B cell (primary cell): ENCODE results near the gene BCL3. TPM values are rescaled to one million over a fixed set of nuclear protein-coding genes. Genes with fewer than 3 reads are reported as not detected.
A peak's percentile ranks its signal among the peaks of the same experiment; 100 is the strongest.

Experiments
- ATAC-seq: fragments of 200-7000 bp; cut with Tn5 transposase; one replicate; pipeline ENCODE4 v1.10.0; 2021; ENCODE audit warnings: low read depth, mild to moderate bottlenecking, moderate number of reproducible peaks, moderate library complexity
- CTCF ChIA-PET: fragments of 350-600 bp; sonication (Branson Sonifier 250); formaldehyde crosslinking; loops from one replicate; lab custom pipeline; 2021; ENCODE audit warnings: antibody characterized with exemption, inconsistent platforms; lab: Charles Lee
- POLR2A ChIA-PET: fragments of 350-600 bp; sonication (Branson Sonifier 250); formaldehyde crosslinking; loops from one replicate; lab custom pipeline; 2021; ENCODE audit warnings: antibody characterized with exemption; lab: Charles Lee
- DNase-seq: peaks from one replicate; pipeline ENCODE4 v3.0.0; 2013
- H2AFZ ChIP-seq: 2 replicates; pipeline ENCODE4 v1.6.1; 2012; ENCODE audit warnings: mild to moderate bottlenecking, low read depth, low read length; ENCODE audit not compliant: insufficient read depth, poor library complexity, severe bottlenecking
- H3K27ac ChIP-seq, 2 donors: 1 replicate in 1 of 2; 2 replicates in 1 of 2; pipeline ENCODE4 v1.5.1; 2012 to 2013; ENCODE audit warnings: low read length in 2 of 2, mild to moderate bottlenecking in 2 of 2, moderate library complexity in 1 of 2
- H3K27me3 ChIP-seq, 4 experiments: fragments of 200-600 bp in 1 of 4; sonication (generic) in 1 of 4; replicated peaks in 1 of 4; 1 replicate in 2 of 4; 2 replicates in 2 of 4; pipeline versions ENCODE4 v1.6.1 to v1.7.0; 2013 to 2016; ENCODE audit warnings: low read length in 3 of 4, mild to moderate bottlenecking in 2 of 4, mixed read lengths in 1 of 4, moderate library complexity in 1 of 4; ENCODE audit not compliant: insufficient read depth in 4 of 4, control insufficient read depth in 3 of 4; ENCODE audit errors: control extremely low read depth in 1 of 4
- H3K36me3 ChIP-seq, 2 experiments: replicated peaks in 1 of 2; 1 replicate in 1 of 2; 2 replicates in 1 of 2; pipeline versions ENCODE4 v1.6.1 to v1.7.1; 2013; ENCODE audit warnings: low read length in 1 of 2; ENCODE audit not compliant: insufficient read depth in 2 of 2, control insufficient read depth in 1 of 2; ENCODE audit errors: control extremely low read depth in 1 of 2, extremely low read depth in 1 of 2
- H3K4me1 ChIP-seq, 2 donors: fragments of 200-600 bp in 1 of 2; sonication (generic) in 1 of 2; 1 replicate in 1 of 2; 2 replicates in 1 of 2; pipeline versions ENCODE4 v1.5.1 to v1.6.1; 2013 to 2017; ENCODE audit warnings: low read length in 2 of 2; ENCODE audit not compliant: control insufficient read depth in 2 of 2, insufficient read depth in 2 of 2
- H3K4me2 ChIP-seq: replicated peaks from 2 replicates; pipeline ENCODE3; 2012; ENCODE audit warnings: mild to moderate bottlenecking, low read depth, low read length; ENCODE audit not compliant: poor library complexity, severe bottlenecking
- H3K4me3 ChIP-seq, 5 experiments: fragments of 200-600 bp in 1 of 5; sonication (generic) in 1 of 5; 1 replicate in 3 of 5; 2 replicates in 2 of 5; pipeline versions ENCODE4 v1.5.1 to v1.7.0; 2011 to 2016; ENCODE audit warnings: low read length in 4 of 5, mild to moderate bottlenecking in 4 of 5, low read depth in 2 of 5, control low read depth in 1 of 5, moderate library complexity in 1 of 5; ENCODE audit not compliant: insufficient read depth in 1 of 5; ENCODE audit errors: control extremely low read depth in 1 of 5, extremely low read depth in 1 of 5
- H3K79me2 ChIP-seq: fragments of 200-600 bp; sonication (generic); one replicate; pipeline ENCODE4 v1.6.0; 2016; ENCODE audit warnings: low read length; ENCODE audit not compliant: control insufficient read depth, insufficient read depth
- H3K9ac ChIP-seq: fragments of 200-600 bp; sonication (generic); 2 replicates; pipeline ENCODE4 v1.6.1; 2017; ENCODE audit warnings: mild to moderate bottlenecking, low read length, moderate library complexity
- H3K9me3 ChIP-seq, 3 donors: one replicate each; pipeline versions ENCODE4 v1.6.1 to v1.7.1; 2013; ENCODE audit warnings: low read length in 2 of 3; ENCODE audit not compliant: control insufficient read depth in 2 of 3, insufficient read depth in 1 of 3; ENCODE audit errors: control extremely low read depth in 1 of 3
- H4K20me1 ChIP-seq: 2 replicates; pipeline ENCODE4 v1.6.0; 2012; ENCODE audit warnings: mild to moderate bottlenecking, low read length; ENCODE audit not compliant: insufficient read depth, control insufficient read depth, poor library complexity, severe bottlenecking
- H3K27ac Mint-ChIP-seq: one replicate; pipeline ENCODE4 v1.8.0; 2021; ENCODE audit warnings: mixed read lengths
- H3K27me3 Mint-ChIP-seq: one replicate; pipeline ENCODE4 v1.8.0; 2021; ENCODE audit warnings: mixed read lengths
- H3K4me1 Mint-ChIP-seq: one replicate; pipeline ENCODE4 v1.8.0; 2021; ENCODE audit warnings: mixed read lengths
- H3K4me3 Mint-ChIP-seq: one replicate; pipeline ENCODE4 v1.8.0; 2021; ENCODE audit warnings: mixed read lengths
- H3K9me3 Mint-ChIP-seq: one replicate; pipeline ENCODE4 v1.8.0; 2022; ENCODE audit warnings: mixed read lengths; ENCODE audit not compliant: insufficient read depth
- EZH2 ChIP-seq: IDR thresholded peaks from 2 replicates; pipeline ENCODE4 v1.6.1; 2012; ENCODE audit warnings: borderline replicate concordance, low read depth, mild to moderate bottlenecking, moderate library complexity, low read length; ENCODE audit not compliant: insufficient read depth, poor library complexity, severe bottlenecking
- WGBS: methylation state at CpG from one replicate; pipeline ENCODE4 v1.1.5; 2013; ENCODE audit warnings: missing lambda C conversion rate; ENCODE audit not compliant: insufficient coverage; 5-methylcytosine and 5-hydroxymethylcytosine counted together
- intact Hi-C: fragments of 100-400 bp; cut with micrococcal nuclease; formaldehyde crosslinking; loops from one replicate; pipeline ENCODE4 v1.10.0; 2022
- polyA plus RNA-seq: library from polyadenylated mRNA; depleted of rRNA; stranded (reverse); fragments of >200 nt; gene quantifications from 2 replicates; pipeline ENCODE4 v1.2.3, GENCODE V29; 2012
- total RNA-seq, 2 donors: library from RNA; stranded (reverse); fragments of 120-200 nt in 1 of 2; gene quantifications; 1 replicate in 1 of 2; 2 replicates in 1 of 2; pipeline versions ENCODE4 v1.2.3 to v1.2.4, GENCODE V29; 2013 to 2022
- TF ChIP-seq, protein P1 (sequence below): fragments of 200-600 bp; IDR thresholded peaks from one replicate; pipeline ENCODE4 v1.8.0; 2022; ENCODE audit warnings: antibody characterized with exemption, mild to moderate bottlenecking

The BCL3 gene
- total and polyA plus RNA-seq, 2 donors (not counting 1 experiment from before 2014, with no cell fraction given): 52.3 to 147 TPM

DNA sequence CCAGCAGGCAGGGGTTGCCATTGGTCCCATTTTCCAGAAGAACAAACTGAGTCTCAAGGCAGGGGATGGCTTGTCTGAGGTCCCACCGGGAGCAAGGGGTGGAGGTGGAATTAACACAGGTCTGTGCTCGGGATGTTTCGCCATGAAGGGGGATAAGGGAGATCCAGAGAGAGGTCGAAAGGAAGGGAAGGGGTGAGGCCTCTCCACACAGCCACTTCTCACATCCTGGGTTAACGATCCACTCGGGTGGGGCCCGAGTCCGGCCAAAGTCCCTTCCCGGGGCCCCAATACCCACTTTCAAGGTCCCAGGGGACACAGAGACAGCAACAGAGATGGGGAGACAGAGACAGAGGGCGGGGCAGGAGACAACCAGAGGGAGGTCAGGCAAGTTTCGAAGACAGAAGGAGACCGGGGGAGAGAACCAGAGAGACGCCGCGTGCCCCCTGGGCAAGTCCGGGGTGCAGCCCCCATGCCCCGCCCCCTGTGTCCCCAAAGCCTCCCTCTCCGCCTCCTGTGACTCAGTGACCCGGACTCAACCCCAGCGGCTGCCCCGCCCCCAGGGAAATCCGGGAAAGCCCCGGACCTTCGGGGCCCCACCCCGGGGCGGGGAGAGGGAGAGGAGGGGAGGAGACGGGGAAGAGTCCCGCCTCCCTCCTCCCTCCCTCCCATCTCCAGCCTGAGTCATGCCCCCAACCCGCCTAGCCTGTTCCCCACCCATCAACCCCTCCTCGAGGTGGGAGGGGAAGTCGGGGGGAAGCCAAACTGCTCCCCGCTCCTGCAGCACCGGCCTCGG is 1.4 kb upstream of the BCL3 start:
- Mint-ChIP-seq H3K4me1 (peaks cover 51% of the 10 kb centered on the region), H3K27me3 (no peaks in the 10 kb centered on the region), H3K4me3 (peak overlapping the region; percentile 95), H3K27ac (peak overlapping the region; percentile 93), H3K9me3 (no peaks in the 10 kb centered on the region)
- Histone ChIP-seq H2AFZ (peak overlapping the region; percentile 63), H3K27me3 (no peaks in the 10 kb centered on the region), H3K79me2 (no peaks in the 10 kb centered on the region), H3K4me3 (peak overlapping the region; percentile 58 to 95 (median 81)), H3K9ac (peak overlapping the region; percentile 72), H3K36me3 (peaks cover 0 to 6% of the 10 kb centered on the region in 2 experiments), H3K27ac (peak overlapping the region; percentile 84 to 89), H3K4me2 (peak overlapping the region; percentile 86), H3K4me1 (peaks cover 42 to 56% of the 10 kb centered on the region in 2 donors), H3K9me3 (no peaks in the 10 kb centered on the region), H4K20me1 (no peaks in the 10 kb centered on the region)
- CTCF ChIA-PET: interaction anchor here (1.0 to 1.1 kb wide), 2 partner anchors 23 kb away, joined by 3 to 4 read pairs; no protein-coding TSS in a partner anchor
- ATAC-seq: peak; percentile 67
- intact Hi-C loops: loop anchor here (1.0 kb wide), 2 partner anchors 23 to 93 kb away; no protein-coding TSS in a partner anchor
- TF ChIP-seq, protein P1, sequence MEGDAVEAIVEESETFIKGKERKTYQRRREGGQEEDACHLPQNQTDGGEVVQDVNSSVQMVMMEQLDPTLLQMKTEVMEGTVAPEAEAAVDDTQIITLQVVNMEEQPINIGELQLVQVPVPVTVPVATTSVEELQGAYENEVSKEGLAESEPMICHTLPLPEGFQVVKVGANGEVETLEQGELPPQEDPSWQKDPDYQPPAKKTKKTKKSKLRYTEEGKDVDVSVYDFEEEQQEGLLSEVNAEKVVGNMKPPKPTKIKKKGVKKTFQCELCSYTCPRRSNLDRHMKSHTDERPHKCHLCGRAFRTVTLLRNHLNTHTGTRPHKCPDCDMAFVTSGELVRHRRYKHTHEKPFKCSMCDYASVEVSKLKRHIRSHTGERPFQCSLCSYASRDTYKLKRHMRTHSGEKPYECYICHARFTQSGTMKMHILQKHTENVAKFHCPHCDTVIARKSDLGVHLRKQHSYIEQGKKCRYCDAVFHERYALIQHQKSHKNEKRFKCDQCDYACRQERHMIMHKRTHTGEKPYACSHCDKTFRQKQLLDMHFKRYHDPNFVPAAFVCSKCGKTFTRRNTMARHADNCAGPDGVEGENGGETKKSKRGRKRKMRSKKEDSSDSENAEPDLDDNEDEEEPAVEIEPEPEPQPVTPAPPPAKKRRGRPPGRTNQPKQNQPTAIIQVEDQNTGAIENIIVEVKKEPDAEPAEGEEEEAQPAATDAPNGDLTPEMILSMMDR: no peak
- TF ChIP-seq EZH2: no peak
- 3% methylated on average over 10 of the region's 34 CpGs for WGBS
- POLR2A ChIA-PET: interaction anchor here (1.0 kb wide), 1 partner anchor 143 kb away, joined by 5 read pairs; no protein-coding TSS in a partner anchor
- peak; percentile 89 for DNase-seq
